ENCODE results near the gene PBX3.
A peak's percentile ranks its signal among the peaks of the same experiment; 100 is the strongest.
"Not testable (repeated sequence)": the region's sequence is repeated elsewhere in the genome, so short reads cannot be mapped to it uniquely, and the experiment has no call there.

The PBX3 gene

DNA sequence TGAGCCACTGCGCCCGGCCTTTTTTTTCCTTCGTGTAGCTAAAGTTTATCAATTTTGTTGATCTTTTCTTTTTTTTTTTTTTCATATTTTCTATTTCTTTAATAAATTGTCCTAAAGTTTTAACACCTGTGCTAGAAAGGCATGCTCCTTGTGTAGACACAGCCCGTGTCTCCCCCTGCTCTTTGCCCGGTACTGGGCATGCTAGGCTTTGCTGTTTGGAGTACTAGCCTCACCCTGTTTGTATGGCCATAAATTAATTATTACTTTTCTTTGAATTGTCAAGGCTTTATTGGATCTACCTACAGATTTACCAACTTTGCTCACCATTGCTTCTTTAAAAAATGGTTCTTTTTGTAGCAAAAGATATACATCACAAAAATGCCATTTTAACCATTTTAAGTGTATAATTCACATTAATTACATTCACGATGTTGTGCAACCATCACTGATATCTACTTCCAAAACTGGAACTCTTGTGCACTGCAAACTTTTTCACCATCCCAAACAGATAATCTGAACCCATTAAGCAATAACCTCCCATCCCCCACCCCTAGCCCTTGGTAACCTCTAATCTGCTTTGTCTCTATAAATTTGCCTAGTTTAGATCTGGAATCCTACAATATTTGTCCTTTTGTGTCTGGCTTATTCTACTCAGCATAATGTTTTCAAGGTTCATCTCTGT is 31.5 kb downstream of the PBX3 start:
- DNase-seq (ENCODE audit: low read depth in 2 of 2), result not testable (repeated sequence)

DNA sequence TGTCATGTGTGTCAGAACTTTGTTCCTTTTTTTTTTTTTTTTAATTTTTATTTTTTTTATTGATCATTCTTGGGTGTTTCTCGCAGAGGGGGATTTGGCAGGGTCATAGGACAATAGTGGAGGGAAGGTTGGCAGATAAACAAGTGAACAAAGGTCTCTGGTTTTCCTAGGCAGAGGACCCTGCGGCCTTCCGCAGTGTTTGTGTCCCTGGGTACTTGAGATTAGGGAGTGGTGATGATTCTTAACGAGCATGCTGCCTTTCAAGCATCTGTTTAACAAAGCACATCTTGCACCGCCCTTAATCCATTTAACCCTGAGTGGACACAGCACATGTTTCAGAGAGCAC is 32.0 kb downstream of the PBX3 start:
- not testable (repeated sequence) for DNase-seq (ENCODE audit: low read depth in 2 of 2)

GRCh38 chr9:125782718-125783117 is 35.5 kb downstream of the PBX3 start:
- DNase-seq (ENCODE audit: low read depth in 2 of 2), result no peak

- no peak for DNase-seq (ENCODE audit: low read depth in 2 of 2)
Observed at GRCh38 chr9:125784286-125785049, 37.3 kb downstream of the PBX3 start.

DNA sequence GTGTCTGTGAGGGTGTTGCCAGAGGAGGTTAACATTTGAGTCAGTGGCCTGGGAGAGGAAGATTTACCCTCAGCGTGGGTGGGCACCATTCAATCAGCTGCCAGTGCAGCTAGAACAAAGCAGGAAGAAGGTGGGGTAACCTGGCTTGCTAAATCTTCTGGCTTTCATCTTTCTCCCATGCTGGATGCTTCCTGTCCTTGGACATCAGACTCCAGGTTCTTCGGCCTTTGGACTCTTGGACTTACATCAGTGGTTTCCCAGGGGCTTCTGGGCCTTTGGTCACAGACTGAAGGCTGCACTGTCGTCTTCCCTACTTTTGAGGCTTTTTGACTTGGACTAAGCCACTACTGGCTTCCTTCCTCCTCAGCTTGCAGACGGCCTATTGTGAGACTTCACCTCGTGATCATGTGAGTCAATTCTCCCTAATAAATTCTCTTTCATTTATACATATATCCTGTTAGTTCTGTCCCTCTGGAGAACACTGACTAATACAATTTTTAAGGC is 38.1 kb downstream of the PBX3 start:
- DNase-seq (ENCODE audit: low read depth in 2 of 2), result peak in 1 of 2 donors; percentile 27

GRCh38 chr9:125787715-125788114 is 40.5 kb downstream of the PBX3 start:
- no peak for DNase-seq (ENCODE audit: low read depth in 2 of 2)

DNA sequence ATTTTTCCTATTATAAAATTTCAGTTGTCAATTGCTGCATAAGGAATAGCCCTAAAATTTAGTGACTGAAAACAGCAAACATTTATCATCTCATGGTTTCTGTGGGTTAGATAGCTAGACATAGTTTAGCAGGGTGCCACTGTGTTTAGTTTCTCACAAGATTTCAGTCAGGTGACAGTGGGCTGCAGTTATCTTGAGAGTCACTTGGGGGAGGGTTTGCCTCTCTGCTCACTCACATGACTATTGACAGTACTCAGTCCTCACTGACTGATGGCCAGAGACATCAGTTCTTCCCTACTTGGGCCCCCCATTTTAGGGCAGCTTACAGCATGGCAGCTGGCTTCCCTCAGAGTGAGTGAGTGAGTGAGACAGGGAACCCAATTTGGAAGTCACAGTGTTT is 42.0 kb downstream of the PBX3 start:
- no peak for DNase-seq (ENCODE audit: low read depth in 2 of 2)

DNA sequence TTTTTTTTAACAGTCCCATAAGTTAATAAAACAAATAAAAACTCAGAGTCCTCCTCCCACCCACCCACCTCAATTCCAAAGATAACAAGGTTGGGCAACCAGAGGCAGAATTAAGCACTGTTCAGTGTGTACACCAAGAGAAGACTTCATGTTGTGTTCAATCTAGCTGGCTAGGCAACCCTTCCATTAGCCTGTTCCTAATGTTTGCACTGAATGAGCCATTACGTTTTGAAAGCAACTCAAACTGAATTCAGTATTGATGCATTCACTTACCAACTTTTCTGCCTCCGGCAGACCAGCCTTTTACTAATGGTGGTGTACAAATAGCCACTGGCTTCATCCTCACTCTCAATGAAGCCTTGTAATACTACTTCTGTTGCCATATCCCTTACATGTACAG is 47.5 kb downstream of the PBX3 start:
- no peak for DNase-seq (ENCODE audit: low read depth in 2 of 2)

DNA sequence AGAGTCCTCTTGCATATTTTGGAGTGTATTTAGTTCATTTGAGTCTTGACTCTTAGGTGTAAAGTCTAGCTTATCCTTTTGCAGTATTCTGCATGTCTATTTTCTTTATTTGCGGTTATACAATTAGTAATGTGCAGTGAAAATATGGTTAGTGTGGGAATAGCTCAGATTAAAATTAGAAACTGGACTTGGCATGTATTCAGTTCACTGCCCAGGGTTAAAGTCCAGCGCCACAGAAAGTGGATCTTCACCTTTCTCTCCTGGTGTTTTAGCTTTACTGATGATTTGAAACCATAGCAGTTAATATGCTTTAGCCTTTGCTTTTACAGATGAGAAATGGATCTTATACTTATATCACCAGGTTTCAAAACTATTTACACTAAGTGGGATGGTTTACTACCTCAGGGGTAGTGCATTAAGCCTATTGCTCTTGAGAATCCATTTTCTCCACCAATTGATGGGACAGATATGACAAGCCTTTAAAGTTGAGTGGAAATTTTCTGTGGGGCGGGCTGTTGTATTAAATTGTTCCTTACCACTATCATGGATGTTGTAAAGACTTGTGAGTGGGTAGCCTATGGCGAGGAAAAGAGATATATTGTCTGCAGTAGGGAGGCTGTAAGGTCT is 48.9 kb downstream of the PBX3 start:
- DNase-seq (ENCODE audit: low read depth in 2 of 2), result no peak

GRCh38 chr9:125797930-125798329 is 50.8 kb downstream of the PBX3 start:
- no peak for DNase-seq (ENCODE audit: low read depth in 2 of 2)

DNA sequence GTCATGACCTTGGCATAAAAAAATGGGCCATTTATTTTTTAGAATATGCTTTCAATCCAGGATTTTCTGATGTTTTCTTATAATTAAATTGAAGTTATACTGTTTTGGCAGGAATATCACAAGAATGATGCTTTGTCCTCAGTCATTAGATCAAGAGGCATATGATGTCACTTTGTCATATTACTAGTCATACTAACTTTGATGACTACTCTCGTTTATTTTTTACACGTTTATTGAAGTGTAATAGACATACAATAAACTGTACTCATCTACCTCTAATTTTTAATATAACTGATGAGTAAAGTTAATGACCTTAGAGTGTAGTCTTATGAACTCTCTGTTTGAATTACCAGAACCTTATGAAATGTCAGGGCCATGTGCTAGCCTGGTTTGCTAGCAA is 56.4 kb downstream of the PBX3 start:
- no peak for DNase-seq (ENCODE audit: low read depth in 2 of 2)

- no peak for DNase-seq (ENCODE audit: low read depth in 2 of 2)
Observed at GRCh38 chr9:125805057-125805456, 57.9 kb downstream of the PBX3 start.

- DNase-seq (ENCODE audit: low read depth in 2 of 2), result no peak
Observed at GRCh38 chr9:125805586-125805985, 58.4 kb downstream of the PBX3 start.

DNA sequence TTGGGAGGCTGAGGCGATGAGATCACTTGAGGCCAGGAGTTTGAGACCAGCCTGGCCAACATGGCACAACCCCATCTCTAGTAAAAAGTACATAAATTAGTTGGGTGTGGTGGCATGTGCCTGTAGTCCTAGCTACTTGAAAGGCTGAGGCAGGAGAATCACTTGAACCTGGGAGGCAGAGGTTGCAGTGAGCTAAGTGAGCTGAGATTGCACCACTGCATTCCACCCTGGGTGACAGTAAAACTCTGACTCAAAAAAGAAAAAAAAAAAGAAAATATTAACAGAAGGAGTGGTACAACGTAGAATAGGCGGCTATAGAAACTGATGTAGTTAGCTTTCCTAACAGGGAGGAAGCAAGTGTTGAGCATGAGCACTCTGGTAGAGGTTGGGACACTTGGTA is 59.9 kb downstream of the PBX3 start:
- no peak for DNase-seq (ENCODE audit: low read depth in 2 of 2)

- DNase-seq (ENCODE audit: low read depth in 2 of 2), result no peak
Observed at GRCh38 chr9:125810161-125810560, 63.0 kb downstream of the PBX3 start.

DNA sequence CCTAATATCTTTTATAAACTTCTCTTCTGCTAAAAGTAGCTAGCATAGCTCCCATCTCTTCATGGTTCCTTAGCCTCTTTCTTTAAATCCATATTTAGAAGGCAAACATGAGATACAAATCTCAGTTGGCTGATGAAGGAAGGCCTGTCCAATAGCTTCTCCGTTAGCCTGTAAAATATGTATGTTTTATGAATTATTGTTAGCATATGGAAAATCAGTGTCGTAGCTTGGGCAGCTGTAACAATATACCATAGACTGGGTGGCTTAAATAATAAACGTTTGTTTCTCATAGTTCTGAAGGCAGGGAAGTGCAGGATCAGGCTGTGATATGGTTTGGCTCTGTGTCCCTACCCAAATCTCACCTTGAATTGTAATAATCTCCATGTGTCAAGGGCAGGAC is 63.8 kb downstream of the PBX3 start:
- DNase-seq (ENCODE audit: low read depth in 2 of 2), result no peak

- no peak for DNase-seq (ENCODE audit: low read depth in 2 of 2)
Observed at GRCh38 chr9:125812403-125812802, 65.2 kb downstream of the PBX3 start.

DNA sequence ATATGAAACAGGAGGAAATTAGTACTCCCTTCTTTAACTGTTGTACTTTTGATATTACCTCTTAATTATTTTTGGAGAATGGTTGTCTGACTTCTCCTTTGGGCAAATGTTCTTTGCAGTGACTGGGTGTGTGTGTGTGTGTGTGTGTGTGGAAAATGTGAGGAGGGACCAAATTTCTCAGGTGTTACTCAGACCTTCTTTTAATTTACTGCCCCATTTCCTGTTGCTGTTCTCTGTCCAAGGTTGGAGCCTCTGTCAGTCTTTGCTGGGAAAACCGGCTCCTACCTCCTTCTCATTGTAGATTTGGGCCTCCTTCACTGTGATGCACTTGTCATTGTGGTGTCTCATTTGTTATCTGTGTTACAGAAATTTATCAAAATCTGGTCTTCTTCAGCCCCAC is 68.4 kb downstream of the PBX3 start:
- DNase-seq (ENCODE audit: low read depth in 2 of 2), result no peak

- DNase-seq (ENCODE audit: low read depth in 2 of 2), result no peak
Observed at GRCh38 chr9:125816321-125816720, 69.1 kb downstream of the PBX3 start.

- DNase-seq (ENCODE audit: low read depth in 2 of 2), result no peak
Observed at GRCh38 chr9:125820100-125820804, 73.1 kb downstream of the PBX3 start.

DNA sequence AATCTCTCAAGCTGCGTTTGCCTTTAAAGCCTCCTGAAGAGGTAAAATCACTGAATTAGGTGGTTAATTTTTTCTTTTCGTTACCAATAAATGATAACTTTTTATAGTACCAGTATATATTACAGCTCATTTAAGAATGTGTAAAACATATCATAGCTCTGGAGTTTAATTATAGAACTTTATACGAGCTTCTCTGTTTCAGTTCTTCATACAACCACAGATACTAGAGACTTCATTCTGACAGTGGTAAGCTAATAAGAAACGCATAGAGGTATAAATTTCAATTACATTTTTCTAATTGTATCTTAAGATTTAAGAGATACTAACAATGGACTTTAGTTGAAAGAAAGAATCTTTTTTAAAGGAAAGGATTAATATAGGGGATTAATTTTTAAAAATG is 73.9 kb downstream of the PBX3 start:
- DNase-seq (ENCODE audit: low read depth in 2 of 2), result no peak

GRCh38 chr9:125822160-125822559 is 75.0 kb downstream of the PBX3 start:
- DNase-seq (ENCODE audit: low read depth in 2 of 2), result no peak

Measured in stimulated activated CD4-positive, alpha-beta T cell treated with anti-CD3 and anti-CD28 coated beads, Interleukin-15, amount 100 ng/mL, for 48 hours (primary cell).